Neuronal stem cell (in vitro differentiated cells): ENCODE data around the gene TMC3.

Experiments
- DNase-seq: peaks from one replicate; pipeline ENCODE4 v3.0.0-alpha.2; 2013; ENCODE audit warnings: low spot score
- H2AFZ ChIP-seq: one replicate; pipeline ENCODE4 v1.6.1; 2013; ENCODE audit warnings: mild to moderate bottlenecking, low read length, inconsistent platforms
- H2AK5ac ChIP-seq: 2 replicates; pipeline ENCODE4 v1.6.1; 2013; ENCODE audit warnings: low read depth, mild to moderate bottlenecking, inconsistent platforms, low read length, moderate library complexity, mixed read lengths
- H2BK120ac ChIP-seq: 2 replicates; pipeline ENCODE4 v1.6.1; 2013; ENCODE audit warnings: low read depth, mild to moderate bottlenecking, inconsistent platforms, low read length, moderate library complexity, mixed read lengths
- H2BK12ac ChIP-seq: one replicate; pipeline ENCODE4 v1.6.1; 2013; ENCODE audit warnings: low read length, inconsistent platforms
- H2BK15ac ChIP-seq: 2 replicates; pipeline ENCODE4 v1.6.1; 2013; ENCODE audit warnings: mild to moderate bottlenecking, low read length, inconsistent platforms, mixed read lengths
- H2BK5ac ChIP-seq: one replicate; pipeline ENCODE4 v1.6.1; 2013; ENCODE audit warnings: inconsistent platforms, mild to moderate bottlenecking, low read length, moderate library complexity
- H3K14ac ChIP-seq: one replicate; pipeline ENCODE4 v1.6.1; 2013; ENCODE audit warnings: low read length, inconsistent platforms
- H3K18ac ChIP-seq: 2 replicates; pipeline ENCODE4 v1.6.1; 2013; ENCODE audit warnings: low read length, inconsistent platforms
- H3K23ac ChIP-seq: 2 replicates; pipeline ENCODE4 v1.6.1; 2013; ENCODE audit warnings: low read depth, mild to moderate bottlenecking, mixed read lengths, low read length, inconsistent platforms; ENCODE audit not compliant: poor library complexity
- H3K27ac ChIP-seq: replicated peaks from 3 replicates; pipeline ENCODE4 v1.5.1; 2013; ENCODE audit warnings: low read length, inconsistent platforms
- H3K27me3 ChIP-seq, 3 experiments: 2 replicates each; pipeline ENCODE4 v1.6.1; 2013; ENCODE audit warnings: low read length in 3 of 3, mild to moderate bottlenecking in 2 of 3, inconsistent platforms in 1 of 3, low read depth in 1 of 3, mixed read lengths in 1 of 3, moderate library complexity in 1 of 3; ENCODE audit not compliant: control insufficient read depth in 3 of 3, insufficient read depth in 3 of 3
- H3K36me3 ChIP-seq, 2 donors: replicated peaks in 1 of 2; 2 replicates each; pipeline ENCODE4 v1.6.1; 2013; ENCODE audit warnings: low read length in 2 of 2; ENCODE audit not compliant: control insufficient read depth in 2 of 2, insufficient read depth in 2 of 2
- H3K4ac ChIP-seq: 2 replicates; pipeline ENCODE4 v1.6.1; 2013; ENCODE audit warnings: inconsistent platforms, mild to moderate bottlenecking, low read length, moderate library complexity
- H3K4me1 ChIP-seq, 2 donors: 1 replicate in 1 of 2; 2 replicates in 1 of 2; pipeline ENCODE4 v1.6.1; 2013; ENCODE audit warnings: low read length in 2 of 2, low read depth in 1 of 2; ENCODE audit not compliant: control insufficient read depth in 2 of 2, insufficient read depth in 1 of 2
- H3K4me2 ChIP-seq: one replicate; pipeline ENCODE4 v1.6.1; 2013; ENCODE audit warnings: mild to moderate bottlenecking, low read length, inconsistent platforms; ENCODE audit not compliant: insufficient read depth, poor library complexity, severe bottlenecking
- H3K4me3 ChIP-seq, 2 donors: 2 replicates each; pipeline ENCODE4 v1.5.1; 2013; ENCODE audit warnings: low read length in 2 of 2, mild to moderate bottlenecking in 2 of 2, inconsistent platforms in 1 of 2, moderate library complexity in 1 of 2
- H3K79me1 ChIP-seq: one replicate; pipeline ENCODE4 v1.6.1; 2013; ENCODE audit warnings: low read depth, mild to moderate bottlenecking, inconsistent platforms, low read length, moderate library complexity
- H3K9ac ChIP-seq: one replicate; pipeline ENCODE4 v1.6.1; 2013; ENCODE audit warnings: mild to moderate bottlenecking, low read depth, low read length, inconsistent platforms; ENCODE audit not compliant: poor library complexity
- H3K9me3 ChIP-seq, 2 donors: replicated peaks in 1 of 2; 2 replicates each; pipeline versions ENCODE3 to v1.6.1; 2013; ENCODE audit warnings: low read length in 2 of 2, mild to moderate bottlenecking in 2 of 2, inconsistent platforms in 1 of 2, low read depth in 1 of 2, mixed read lengths in 1 of 2, moderate library complexity in 1 of 2; ENCODE audit not compliant: control insufficient read depth in 2 of 2, insufficient read depth in 1 of 2
- H4K8ac ChIP-seq: one replicate; pipeline ENCODE4 v1.6.1; 2013; ENCODE audit warnings: low read depth, mild to moderate bottlenecking, inconsistent platforms, low read length, moderate library complexity
- H4K91ac ChIP-seq: one replicate; pipeline ENCODE4 v1.6.1; 2013; ENCODE audit warnings: low read length, low read depth, mild to moderate bottlenecking, inconsistent platforms; ENCODE audit not compliant: poor library complexity
- WGBS, 2 donors: extraction: QIAGEN DNeasy Blood & Tissue Kit; methylation state at CpG; one replicate each; pipeline ENCODE4 v1.1.7; 2013; ENCODE audit warnings: missing lambda C conversion rate in 2 of 2, mixed read lengths in 1 of 2; ENCODE audit not compliant: insufficient read length in 2 of 2, insufficient replicate concordance in 1 of 2; ENCODE audit errors: extremely low coverage in 2 of 2; 5-methylcytosine and 5-hydroxymethylcytosine counted together

Gene TMC3

GRCh38 chr15:81301815-81302399 lies 72.1 kb downstream of the TMC3 start:
- H2BK120ac ChIP-seq = no peak overlapping the region
- no peak overlapping the region for H4K91ac ChIP-seq
- H3K9ac ChIP-seq = no peak overlapping the region
- no peak overlapping the region for H3K4ac ChIP-seq
- no peak overlapping the region for H2AFZ ChIP-seq
- no peak overlapping the region for H3K14ac ChIP-seq
- no peak overlapping the region for H2BK15ac ChIP-seq
- peaks cover 0 to 20% (median 0%) of the 10 kb centered on the region in 3 experiments for H3K27me3 ChIP-seq
- H3K4me2 ChIP-seq = no peak overlapping the region
- H3K9me3 ChIP-seq = no peaks in the 10 kb centered on the region
- no peaks in the 10 kb centered on the region for H3K79me1 ChIP-seq
- H3K4me3 ChIP-seq = no peak overlapping the region
- no peak overlapping the region for H4K8ac ChIP-seq
- H2BK12ac ChIP-seq = no peak overlapping the region
- H2BK5ac ChIP-seq = no peak overlapping the region
- H2AK5ac ChIP-seq = no peak overlapping the region
- H3K27ac ChIP-seq = no peak overlapping the region
- no peak overlapping the region for H3K23ac ChIP-seq
- H3K4me1 ChIP-seq = peaks cover 4 to 22% of the 10 kb centered on the region in 2 donors
- no peaks in the 10 kb centered on the region for H3K36me3 ChIP-seq
- WGBS, 2 donors = no CpG with 5 or more reads among the region's 5 CpGs
- H3K18ac ChIP-seq = peak overlapping the region; percentile 23
- DNase-seq = no peak

- no peak for DNase-seq
- no CpG with 5 or more reads among the region's 4 CpGs for WGBS, 2 donors
Measured at GRCh38 chr15:81301385-81301784, 72.6 kb downstream of the TMC3 start.

GRCh38 chr15:81299630-81300273 lies 74.3 kb downstream of the TMC3 start:
- Histone ChIP-seq H3K14ac (peak overlapping the region; percentile 58), H3K4me2 (no peak overlapping the region), H2BK120ac (no peak overlapping the region), H4K8ac (no peak overlapping the region), H4K91ac (no peak overlapping the region), H3K4me3 (no peak overlapping the region), H3K4ac (no peak overlapping the region), H2BK12ac (no peak overlapping the region), H3K9ac (no peak overlapping the region), H3K23ac (no peak overlapping the region), H2AFZ (no peak overlapping the region), H3K79me1 (no peaks in the 10 kb centered on the region), H3K27me3 (peaks cover 0 to 20% (median 0%) of the 10 kb centered on the region in 3 experiments), H3K27ac (no peak overlapping the region), H2BK5ac (no peak overlapping the region), H2AK5ac (no peak overlapping the region), H3K36me3 (no peaks in the 10 kb centered on the region), H2BK15ac (peak overlapping the region; percentile 16), H3K9me3 (no peaks in the 10 kb centered on the region), H3K18ac (no peak overlapping the region), H3K4me1 (peaks cover 4 to 22% of the 10 kb centered on the region in 2 donors)
- no peak for DNase-seq
- no CpG with 5 or more reads among the region's 14 CpGs for WGBS, 2 donors

More at GRCh38 chr15:81301385-81301784, 72.6 kb downstream of the TMC3 start:
- no peaks in the 10 kb centered on the region for H3K79me1 ChIP-seq
- no peak overlapping the region for H3K23ac ChIP-seq
- H3K18ac ChIP-seq = no peak overlapping the region
- no peak overlapping the region for H3K27ac ChIP-seq
- H4K8ac ChIP-seq = no peak overlapping the region
- no peak overlapping the region for H2AK5ac ChIP-seq
- no peak overlapping the region for H3K4me2 ChIP-seq
- H3K36me3 ChIP-seq = no peaks in the 10 kb centered on the region
- H3K4me3 ChIP-seq = no peak overlapping the region
- H3K27me3 ChIP-seq = peaks cover 0 to 20% (median 0%) of the 10 kb centered on the region in 3 experiments
- H2AFZ ChIP-seq = no peak overlapping the region
- H4K91ac ChIP-seq = no peak overlapping the region
- no peak overlapping the region for H2BK5ac ChIP-seq
- H3K9me3 ChIP-seq = no peaks in the 10 kb centered on the region
- no peak overlapping the region for H3K4ac ChIP-seq
- H3K9ac ChIP-seq = no peak overlapping the region
- no peak overlapping the region for H2BK120ac ChIP-seq
- no peak overlapping the region for H3K14ac ChIP-seq
- H2BK12ac ChIP-seq = no peak overlapping the region
- no peak overlapping the region for H2BK15ac ChIP-seq
- H3K4me1 ChIP-seq = peaks cover 4 to 22% of the 10 kb centered on the region in 2 donors

- Histone ChIP-seq H3K4me2 (no peak overlapping the region), H3K79me1 (no peaks in the 10 kb centered on the region), H3K4ac (no peak overlapping the region), H3K4me3 (no peak overlapping the region), H3K27ac (no peak overlapping the region), H3K9me3 (no peaks in the 10 kb centered on the region), H2AK5ac (no peak overlapping the region), H2BK15ac (no peak overlapping the region), H3K4me1 (peaks cover 4 to 22% of the 10 kb centered on the region in 2 donors), H2BK120ac (no peak overlapping the region), H4K91ac (no peak overlapping the region), H3K36me3 (no peaks in the 10 kb centered on the region), H3K18ac (no peak overlapping the region), H4K8ac (no peak overlapping the region), H2AFZ (no peak overlapping the region), H3K14ac (no peak overlapping the region), H3K9ac (no peak overlapping the region), H3K27me3 (peaks cover 0 to 20% (median 0%) of the 10 kb centered on the region in 3 experiments), H3K23ac (no peak overlapping the region), H2BK12ac (no peak overlapping the region), H2BK5ac (no peak overlapping the region)
- DNase-seq = no peak
- no CpG with 5 or more reads among the region's 3 CpGs for WGBS, 2 donors
Measured at GRCh38 chr15:81299156-81299555, 74.9 kb downstream of the TMC3 start.
